GM23338 (cell line): Measurements from ENCODE around the gene CTRB1. TPM values are rescaled to one million over a fixed set of nuclear protein-coding genes. Genes with fewer than 3 reads are reported as not detected.

Experiments
- ATAC-seq: fragments of 200-7000 bp; cut with Tn5 transposase; 3 replicates; pipeline ENCODE4 v1.9.1; 2020
- DNase-seq: peaks from one replicate; pipeline ENCODE4 v3.0.0-alpha.2; 2015; ENCODE audit warnings: low spot score
- H2AFZ ChIP-seq: fragments of 200-600 bp; sonication (generic); 2 replicates; pipeline ENCODE4 v1.8.0; 2016; ENCODE audit warnings: antibody characterized with exemption, mild to moderate bottlenecking, moderate library complexity
- H3F3A ChIP-seq: fragments of 200-600 bp; sonication (generic); replicated peaks from 2 replicates; pipeline ENCODE4 v1.8.0; 2017; ENCODE audit warnings: antibody characterized with exemption, mixed run types, low read depth
- H3K27ac ChIP-seq: fragments of 200-600 bp; sonication (generic); 2 replicates; pipeline ENCODE4 v1.6.1; 2016; ENCODE audit warnings: low read depth
- H3K27me3 ChIP-seq: fragments of 200-600 bp; sonication (generic); 2 replicates; pipeline ENCODE4 v1.8.0; 2016; ENCODE audit warnings: mild to moderate bottlenecking, mixed run types, moderate library complexity; ENCODE audit not compliant: insufficient read depth
- H3K36me3 ChIP-seq: fragments of 200-600 bp; sonication (generic); 2 replicates; pipeline ENCODE4 v1.8.0; 2016; ENCODE audit warnings: mild to moderate bottlenecking; ENCODE audit not compliant: insufficient read depth
- H3K4me1 ChIP-seq: fragments of 200-600 bp; sonication (generic); 2 replicates; pipeline ENCODE4 v1.8.0; 2016; ENCODE audit warnings: mild to moderate bottlenecking, moderate library complexity; ENCODE audit not compliant: insufficient read depth
- H3K4me2 ChIP-seq: fragments of 200-600 bp; sonication (generic); 2 replicates; pipeline ENCODE4 v1.7.1; 2017; ENCODE audit warnings: mixed run types
- H3K4me3 ChIP-seq: fragments of 200-600 bp; sonication (generic); 2 replicates; pipeline ENCODE4 v1.6.1; 2016; ENCODE audit warnings: mixed run types
- H3K79me2 ChIP-seq: fragments of 200-600 bp; sonication (generic); replicated peaks from 2 replicates; pipeline ENCODE4 v1.8.0; 2017; ENCODE audit warnings: mild to moderate bottlenecking; ENCODE audit not compliant: insufficient read depth
- H3K9me2 ChIP-seq: fragments of 200-600 bp; sonication (generic); 2 replicates; pipeline ENCODE4 v1.8.0; 2017; ENCODE audit not compliant: insufficient read depth
- H4K20me1 ChIP-seq: fragments of 200-600 bp; sonication (generic); replicated peaks from 2 replicates; pipeline ENCODE4 v1.8.0; 2017; ENCODE audit warnings: mild to moderate bottlenecking; ENCODE audit not compliant: insufficient read depth
- H3K27ac Mint-ChIP-seq: 2 replicates; pipeline ENCODE4 v1.8.0; 2020; ENCODE audit warnings: inconsistent platforms, mild to moderate bottlenecking, moderate library complexity, mixed read lengths
- H3K27me3 Mint-ChIP-seq: 3 replicates; pipeline ENCODE4 v1.8.0; 2022; ENCODE audit warnings: low read depth, mild to moderate bottlenecking, moderate library complexity, mixed read lengths, inconsistent platforms; ENCODE audit not compliant: insufficient read depth, poor library complexity
- H3K36me3 Mint-ChIP-seq: 3 replicates; pipeline ENCODE4 v1.8.0; 2021; ENCODE audit warnings: low read depth, mild to moderate bottlenecking, inconsistent platforms, moderate library complexity, mixed read lengths
- H3K4me1 Mint-ChIP-seq: 3 replicates; pipeline ENCODE4 v1.8.0; 2020; ENCODE audit warnings: mild to moderate bottlenecking, inconsistent platforms, mixed read lengths
- H3K4me3 Mint-ChIP-seq: 3 replicates; pipeline ENCODE4 v1.8.0; 2021; ENCODE audit warnings: moderate library complexity, mild to moderate bottlenecking, inconsistent platforms, mixed read lengths
- H3K9me3 Mint-ChIP-seq: 3 replicates; pipeline ENCODE4 v1.8.0; 2020; ENCODE audit warnings: moderate library complexity, mild to moderate bottlenecking, inconsistent platforms, mixed read lengths
- CREB1 ChIP-seq: fragments of 250-450 bp; sonication (Bioruptor Pico); IDR thresholded peaks from 2 replicates; pipeline ENCODE4 v1.5.0; 2020; ENCODE audit warnings: low read depth, mild to moderate bottlenecking, moderate library complexity
- CTCF ChIP-seq, 2 experiments: fragments of 200-600 bp in 1 of 2; sonication (generic) in 1 of 2; conservative IDR thresholded peaks; 2 replicates each; pipeline versions ENCODE4 v1.5.1 to v1.6.1; 2016 to 2017; ENCODE audit warnings: antibody characterized with exemption in 2 of 2, low read depth in 2 of 2, mild to moderate bottlenecking in 2 of 2, moderate library complexity in 1 of 2
- EZH2 ChIP-seq: fragments of 200-600 bp; sonication (generic); IDR thresholded peaks from one replicate; pipeline ENCODE4 v1.8.0; 2017; ENCODE audit warnings: antibody characterized with exemption, mild to moderate bottlenecking, low read depth; ENCODE audit not compliant: unreplicated experiment
- EZH2phosphoT487 ChIP-seq: fragments of 200-600 bp; sonication (generic); IDR thresholded peaks from one replicate; pipeline ENCODE4 v1.8.1; 2018; ENCODE audit warnings: antibody characterized with exemption; ENCODE audit not compliant: unreplicated experiment
- JUNB ChIP-seq: IDR thresholded peaks from one replicate; pipeline ENCODE4 v1.6.1; 2016; ENCODE audit warnings: antibody characterized with exemption; ENCODE audit not compliant: unreplicated experiment
- NANOG ChIP-seq: IDR thresholded peaks from 2 replicates; pipeline ENCODE4 v1.6.1; 2016; ENCODE audit warnings: antibody characterized with exemption, borderline replicate concordance
- POLR2AphosphoS5 ChIP-seq: IDR thresholded peaks from 2 replicates; pipeline ENCODE4 v1.6.1; 2016; ENCODE audit warnings: antibody characterized with exemption, low read depth
- STAT1 ChIP-seq: IDR thresholded peaks from one replicate; pipeline ENCODE4 v1.6.1; 2016; ENCODE audit warnings: antibody characterized with exemption; ENCODE audit not compliant: unreplicated experiment
- ZNF331 ChIP-seq: fragments of 250-450 bp; sonication (Bioruptor Pico); IDR thresholded peaks from 2 replicates; pipeline ENCODE4 v1.5.0; 2020; ENCODE audit warnings: low read depth, mild to moderate bottlenecking, moderate library complexity
- polyA plus RNA-seq: library from polyadenylated mRNA; unstranded; fragments of >200 nt; fragmentation: Nextera tagmentation; extraction: Ambion mirVana; gene quantifications from 2 replicates; pipeline ENCODE4 v1.2.1, GENCODE V29; 2016
- total RNA-seq: library from RNA; depleted of rRNA; stranded (reverse); fragments of >200 nt; shearing (Covaris generic); gene quantifications from 2 replicates; pipeline ENCODE4 v1.2.3, GENCODE V29; 2014
- TF ChIP-seq, protein P1 (sequence below): IDR thresholded peaks from 2 replicates; pipeline ENCODE4 v1.6.1; 2016; ENCODE audit warnings: antibody characterized with exemption
- TF ChIP-seq, protein P2 (sequence below): IDR thresholded peaks from one replicate; pipeline ENCODE4 v1.6.1; 2018; ENCODE audit warnings: antibody characterized with exemption; ENCODE audit not compliant: unreplicated experiment

CTRB1 gene
- total and polyA plus RNA-seq, 2 experiments from 2014 or later, result not detected

DNA sequence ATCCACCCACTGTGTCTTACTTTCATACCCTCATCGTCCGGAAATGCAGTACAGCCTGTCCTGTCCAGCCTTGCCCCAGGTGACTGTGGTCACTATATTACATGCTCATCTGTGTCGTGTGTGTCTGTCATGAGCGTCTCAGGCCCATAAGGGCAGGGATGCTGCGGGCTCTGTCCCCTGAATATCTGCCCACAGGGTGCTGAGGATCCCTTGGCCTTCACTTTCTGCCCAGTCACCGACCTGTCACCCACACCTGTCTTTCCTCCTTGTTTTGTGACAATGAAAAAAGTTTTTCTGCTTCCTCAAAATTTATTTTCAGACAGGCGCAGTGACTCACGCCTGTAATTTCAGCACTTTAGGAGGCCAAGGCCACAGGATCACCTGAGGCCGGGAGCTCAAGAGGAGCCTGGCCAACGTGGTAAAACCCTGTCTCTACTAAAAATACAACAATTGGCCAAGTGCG, 1.4 kb upstream of the CTRB1 start:
- Histone ChIP-seq H3K79me2 (no peaks in the 10 kb centered on the region), H3K4me3 (no peak overlapping the region), H2AFZ (no peak overlapping the region), H3F3A (no peaks in the 10 kb centered on the region), H3K27ac (no peak overlapping the region), H3K36me3 (no peaks in the 10 kb centered on the region), H3K4me1 (no peaks in the 10 kb centered on the region), H3K27me3 (no peaks in the 10 kb centered on the region), H3K4me2 (no peak overlapping the region), H4K20me1 (no peaks in the 10 kb centered on the region), H3K9me2 (no peaks in the 10 kb centered on the region)
- DNase-seq (no peak), ATAC-seq (no peak)
- H3K9me3 Mint-ChIP-seq, result no peaks in the 10 kb centered on the region; the same call in 2 of the 3 replicates
- H3K4me1 Mint-ChIP-seq, result 0 out of 3 replicates have a peak, but pooled peaks cover 3% of the 10 kb centered on the region
- TF ChIP-seq EZH2 (no peak), ZNF331 (CRISPR knock-in tag) (no peak), NANOG (no peak), CTCF (conservative IDR thresholded peaks at IDR 0.05; ENCODE audit: low read depth in 2 of 2) (no peak)
- TF ChIP-seq, protein P1, sequence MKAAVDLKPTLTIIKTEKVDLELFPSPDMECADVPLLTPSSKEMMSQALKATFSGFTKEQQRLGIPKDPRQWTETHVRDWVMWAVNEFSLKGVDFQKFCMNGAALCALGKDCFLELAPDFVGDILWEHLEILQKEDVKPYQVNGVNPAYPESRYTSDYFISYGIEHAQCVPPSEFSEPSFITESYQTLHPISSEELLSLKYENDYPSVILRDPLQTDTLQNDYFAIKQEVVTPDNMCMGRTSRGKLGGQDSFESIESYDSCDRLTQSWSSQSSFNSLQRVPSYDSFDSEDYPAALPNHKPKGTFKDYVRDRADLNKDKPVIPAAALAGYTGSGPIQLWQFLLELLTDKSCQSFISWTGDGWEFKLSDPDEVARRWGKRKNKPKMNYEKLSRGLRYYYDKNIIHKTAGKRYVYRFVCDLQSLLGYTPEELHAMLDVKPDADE, result no peak
- H3K27me3 Mint-ChIP-seq, result peaks cover 2% of the 10 kb centered on the region
- no peaks in the 10 kb centered on the region for H3K36me3 Mint-ChIP-seq
- no peak overlapping the region for H3K4me3 Mint-ChIP-seq
- no peak overlapping the region; the same call in 1 of the 2 replicates for H3K27ac Mint-ChIP-seq

DNA sequence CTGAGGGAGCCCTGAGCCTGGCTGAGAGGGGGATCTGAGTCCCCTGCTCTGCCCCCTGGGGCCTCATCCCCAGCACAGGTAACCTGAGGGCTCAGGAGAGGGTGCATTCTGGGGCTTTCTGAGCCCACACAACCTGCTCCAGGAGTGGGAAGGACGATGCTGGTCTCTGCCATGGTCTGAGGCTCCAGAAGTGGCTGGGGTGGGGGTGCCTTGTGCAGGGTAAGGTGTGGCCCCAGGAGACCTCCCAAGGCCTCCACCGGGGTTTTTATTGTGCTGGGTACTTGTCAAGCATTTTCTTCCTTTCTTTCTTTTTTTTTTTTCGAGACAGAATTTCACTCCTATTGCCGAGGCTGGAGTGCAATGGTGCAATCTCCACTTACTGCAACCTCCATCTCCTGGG, 300 bp downstream of the CTRB1 start:
- DNase-seq (no peak), ATAC-seq (no peak)
- H3K4me3 Mint-ChIP-seq, result no peak overlapping the region
- no peaks in the 10 kb centered on the region for H3K36me3 Mint-ChIP-seq
- H4K20me1 ChIP-seq, result no peaks in the 10 kb centered on the region
- H3K4me1 Mint-ChIP-seq, result no peaks in the 10 kb centered on the region
- H2AFZ ChIP-seq, result no peak overlapping the region
- no peak for TF ChIP-seq POLR2AphosphoS5
- TF ChIP-seq JUNB, result no peak
- no peak for TF ChIP-seq CREB1
- no peak for TF ChIP-seq NANOG
- no peak for TF ChIP-seq STAT1
- TF ChIP-seq, protein P2, sequence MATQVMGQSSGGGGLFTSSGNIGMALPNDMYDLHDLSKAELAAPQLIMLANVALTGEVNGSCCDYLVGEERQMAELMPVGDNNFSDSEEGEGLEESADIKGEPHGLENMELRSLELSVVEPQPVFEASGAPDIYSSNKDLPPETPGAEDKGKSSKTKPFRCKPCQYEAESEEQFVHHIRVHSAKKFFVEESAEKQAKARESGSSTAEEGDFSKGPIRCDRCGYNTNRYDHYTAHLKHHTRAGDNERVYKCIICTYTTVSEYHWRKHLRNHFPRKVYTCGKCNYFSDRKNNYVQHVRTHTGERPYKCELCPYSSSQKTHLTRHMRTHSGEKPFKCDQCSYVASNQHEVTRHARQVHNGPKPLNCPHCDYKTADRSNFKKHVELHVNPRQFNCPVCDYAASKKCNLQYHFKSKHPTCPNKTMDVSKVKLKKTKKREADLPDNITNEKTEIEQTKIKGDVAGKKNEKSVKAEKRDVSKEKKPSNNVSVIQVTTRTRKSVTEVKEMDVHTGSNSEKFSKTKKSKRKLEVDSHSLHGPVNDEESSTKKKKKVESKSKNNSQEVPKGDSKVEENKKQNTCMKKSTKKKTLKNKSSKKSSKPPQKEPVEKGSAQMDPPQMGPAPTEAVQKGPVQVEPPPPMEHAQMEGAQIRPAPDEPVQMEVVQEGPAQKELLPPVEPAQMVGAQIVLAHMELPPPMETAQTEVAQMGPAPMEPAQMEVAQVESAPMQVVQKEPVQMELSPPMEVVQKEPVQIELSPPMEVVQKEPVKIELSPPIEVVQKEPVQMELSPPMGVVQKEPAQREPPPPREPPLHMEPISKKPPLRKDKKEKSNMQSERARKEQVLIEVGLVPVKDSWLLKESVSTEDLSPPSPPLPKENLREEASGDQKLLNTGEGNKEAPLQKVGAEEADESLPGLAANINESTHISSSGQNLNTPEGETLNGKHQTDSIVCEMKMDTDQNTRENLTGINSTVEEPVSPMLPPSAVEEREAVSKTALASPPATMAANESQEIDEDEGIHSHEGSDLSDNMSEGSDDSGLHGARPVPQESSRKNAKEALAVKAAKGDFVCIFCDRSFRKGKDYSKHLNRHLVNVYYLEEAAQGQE, result no peak
- TF ChIP-seq EZH2phosphoT487, result no peak
- TF ChIP-seq CTCF (conservative IDR thresholded peaks at IDR 0.05; ENCODE audit: low read depth in 2 of 2), result no peak
- no peak for TF ChIP-seq ZNF331 (CRISPR knock-in tag)
- H3K27me3 Mint-ChIP-seq, result peaks cover 2% of the 10 kb centered on the region
- no peaks in the 10 kb centered on the region for H3K27me3 ChIP-seq
- H3K4me1 ChIP-seq, result no peaks in the 10 kb centered on the region
- H3K36me3 ChIP-seq, result no peaks in the 10 kb centered on the region
- no peaks in the 10 kb centered on the region; the same call in 2 of the 3 replicates for H3K9me3 Mint-ChIP-seq
- H3K27ac ChIP-seq, result no peak overlapping the region
- no peaks in the 10 kb centered on the region for H3K9me2 ChIP-seq
- no peak overlapping the region for H3K4me3 ChIP-seq
- H3K79me2 ChIP-seq, result no peaks in the 10 kb centered on the region
- H3K4me2 ChIP-seq, result no peak overlapping the region
- no peaks in the 10 kb centered on the region for H3F3A ChIP-seq
- H3K27ac Mint-ChIP-seq, result no peak overlapping the region
